Prostate gland (tissue), 2 donors: ENCODE results near the gene XDH.

Experiments used
- POLR2A ChIP-seq: fragments of 450-650 bp; IDR thresholded peaks from one replicate; pipeline ENCODE4 v1.6.1; 2016; ENCODE audit warnings: antibody characterized with exemption, mild to moderate bottlenecking
- POLR2AphosphoS5 ChIP-seq: sonication (generic); formaldehyde crosslinking; IDR thresholded peaks from one replicate; pipeline ENCODE4 v1.6.1; 2017; ENCODE audit warnings: antibody characterized with exemption
- TF ChIP-seq, protein P1 (sequence below), 4 experiments: fragments of 200-600 bp in 2 of 4; fragments of 450-650 bp in 2 of 4; sonication (generic) in 2 of 4; IDR thresholded peaks; 1 replicate in 3 of 4; 2 replicates in 1 of 4; pipeline ENCODE4 v1.5.1; 2016 to 2019; ENCODE audit warnings: antibody characterized with exemption in 4 of 4, mild to moderate bottlenecking in 2 of 4, moderate library complexity in 2 of 4

DNA sequence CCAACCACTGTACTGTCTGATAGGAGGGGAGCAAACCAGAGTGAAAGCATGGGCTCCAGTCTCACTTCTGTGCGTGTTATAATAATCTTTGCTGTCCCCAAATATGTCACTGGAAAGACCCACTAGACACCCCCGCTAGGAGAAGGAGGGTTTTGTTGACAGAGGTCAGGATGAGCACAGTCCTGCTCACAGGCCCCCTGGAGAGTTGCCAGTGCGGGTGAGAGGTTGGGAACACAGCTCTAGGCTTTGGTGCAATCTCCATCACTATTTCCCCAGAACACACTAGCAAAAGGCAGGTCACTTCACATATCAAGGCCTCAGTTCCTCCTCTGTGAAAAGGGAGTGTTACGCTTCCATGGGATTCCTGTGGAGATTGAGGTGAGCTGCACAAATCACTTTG lies 9.7 kb downstream of the XDH start:
- TF ChIP-seq, protein P1, sequence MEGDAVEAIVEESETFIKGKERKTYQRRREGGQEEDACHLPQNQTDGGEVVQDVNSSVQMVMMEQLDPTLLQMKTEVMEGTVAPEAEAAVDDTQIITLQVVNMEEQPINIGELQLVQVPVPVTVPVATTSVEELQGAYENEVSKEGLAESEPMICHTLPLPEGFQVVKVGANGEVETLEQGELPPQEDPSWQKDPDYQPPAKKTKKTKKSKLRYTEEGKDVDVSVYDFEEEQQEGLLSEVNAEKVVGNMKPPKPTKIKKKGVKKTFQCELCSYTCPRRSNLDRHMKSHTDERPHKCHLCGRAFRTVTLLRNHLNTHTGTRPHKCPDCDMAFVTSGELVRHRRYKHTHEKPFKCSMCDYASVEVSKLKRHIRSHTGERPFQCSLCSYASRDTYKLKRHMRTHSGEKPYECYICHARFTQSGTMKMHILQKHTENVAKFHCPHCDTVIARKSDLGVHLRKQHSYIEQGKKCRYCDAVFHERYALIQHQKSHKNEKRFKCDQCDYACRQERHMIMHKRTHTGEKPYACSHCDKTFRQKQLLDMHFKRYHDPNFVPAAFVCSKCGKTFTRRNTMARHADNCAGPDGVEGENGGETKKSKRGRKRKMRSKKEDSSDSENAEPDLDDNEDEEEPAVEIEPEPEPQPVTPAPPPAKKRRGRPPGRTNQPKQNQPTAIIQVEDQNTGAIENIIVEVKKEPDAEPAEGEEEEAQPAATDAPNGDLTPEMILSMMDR (IDR thresholded peaks at IDR 0.05): no peak
- no peak for TF ChIP-seq POLR2A
- no peak for TF ChIP-seq POLR2AphosphoS5
